T-helper 22 cell (primary cell): ENCODE data around the gene GOLGA3.
"Not testable (repeated sequence)": the region's sequence is repeated elsewhere in the genome, so short reads cannot be mapped to it uniquely, and the experiment has no call there.

Experiments
- DNase-seq: peaks from one replicate; pipeline ENCODE4 v3.0.0-alpha.2; 2020; ENCODE audit warnings: low read depth

The GOLGA3 gene

DNA sequence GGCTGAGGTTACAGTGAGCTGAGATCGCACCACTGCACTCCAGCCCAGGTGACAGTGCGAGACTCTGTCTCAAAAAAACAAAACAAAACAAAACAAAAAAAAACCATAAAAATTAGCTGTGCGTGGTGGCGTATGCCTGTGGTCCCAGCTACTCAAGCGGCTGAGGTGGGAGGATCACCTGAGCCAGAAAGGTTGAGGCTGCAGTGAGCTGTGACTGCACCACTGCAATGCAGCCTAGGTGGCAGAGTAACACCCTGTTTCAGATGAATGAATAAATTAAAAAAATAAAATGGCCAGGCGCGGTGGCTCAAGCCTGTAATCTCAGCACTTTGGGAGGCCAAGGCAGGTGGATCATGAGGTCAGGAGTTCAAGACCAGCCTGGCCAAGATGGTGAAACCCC is 75.0 kb downstream of the GOLGA3 start:
- DNase-seq, result not testable (repeated sequence)

DNA sequence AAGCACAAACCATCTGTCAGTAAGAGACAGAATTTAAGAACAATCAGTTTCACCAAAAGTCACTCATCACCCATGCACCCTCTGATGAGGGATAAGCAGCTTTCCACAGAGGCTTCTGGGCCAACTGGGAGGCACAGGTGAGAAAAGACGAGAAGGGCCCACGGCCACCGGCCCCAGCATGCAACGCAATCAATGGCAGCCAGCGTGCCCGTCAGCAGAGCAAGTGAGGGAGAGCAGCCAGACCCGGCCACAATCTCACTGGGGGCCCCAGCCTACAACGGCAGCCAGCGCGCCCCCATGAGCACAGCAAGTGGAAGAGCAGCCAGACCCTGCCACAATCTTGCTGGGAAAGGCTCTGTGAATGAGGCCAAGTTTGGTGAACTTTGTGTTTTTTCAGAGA is 80.3 kb downstream of the GOLGA3 start:
- no peak for DNase-seq

DNA sequence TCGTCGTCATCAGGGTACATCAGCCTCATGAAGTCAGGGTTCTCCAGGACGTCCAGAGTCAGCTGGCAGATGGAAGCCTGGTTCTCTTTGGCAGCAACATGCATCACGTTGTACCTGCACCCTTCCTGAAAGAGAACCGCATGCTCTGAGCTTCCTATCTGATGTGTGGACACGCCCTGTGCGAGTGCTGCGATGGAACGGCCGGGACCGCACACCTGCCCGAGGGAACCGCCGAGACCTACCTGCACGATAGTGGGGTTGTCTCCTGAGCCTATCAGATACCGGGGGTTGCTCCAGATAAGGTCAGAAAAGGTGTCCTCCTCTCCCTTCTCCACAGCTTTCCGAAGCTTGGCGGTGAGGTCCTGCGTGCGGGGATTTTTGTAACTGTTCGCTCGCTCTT is 80.8 kb downstream of the GOLGA3 start:
- no peak for DNase-seq

DNA sequence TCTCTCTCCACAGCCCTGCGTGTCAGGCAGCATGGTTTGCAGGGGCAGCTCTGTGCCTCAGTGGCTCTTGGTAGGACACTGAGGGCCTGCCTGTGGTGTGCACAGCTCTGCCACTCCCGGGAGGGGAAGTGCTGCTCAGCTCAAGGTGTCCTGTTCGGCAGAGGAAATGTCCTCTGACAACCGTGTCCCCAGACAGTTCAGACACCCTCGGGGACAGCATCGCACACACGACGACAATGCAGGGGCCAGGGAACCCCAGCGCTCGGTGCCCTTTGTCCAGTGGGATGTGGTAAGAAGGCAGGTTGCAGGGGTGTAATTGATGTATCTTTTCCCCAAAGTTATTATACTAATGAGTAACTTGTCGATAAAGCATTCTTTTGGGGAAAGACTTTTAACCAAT is 81.3 kb downstream of the GOLGA3 start:
- no peak for DNase-seq

DNA sequence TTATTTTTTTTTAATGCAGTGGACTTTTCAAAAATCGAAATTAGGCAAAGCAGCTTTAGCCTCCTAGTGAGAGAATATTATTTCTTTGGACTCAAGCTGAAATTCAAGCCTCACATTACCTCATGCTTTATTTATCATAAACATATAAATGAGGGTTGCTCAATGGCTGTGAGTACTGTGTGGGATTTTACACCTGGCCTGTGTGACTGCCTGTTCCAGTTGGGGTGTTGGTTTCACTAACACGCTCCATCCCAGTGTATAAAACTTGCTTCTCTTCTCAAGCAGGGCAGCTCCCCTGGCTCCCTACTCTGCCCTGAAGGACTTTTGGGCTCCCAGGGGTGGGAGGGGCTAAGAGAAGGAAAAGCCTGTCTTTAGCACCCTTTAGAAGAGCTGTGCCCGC is 82.1 kb downstream of the GOLGA3 start:
- DNase-seq, result no peak

DNA sequence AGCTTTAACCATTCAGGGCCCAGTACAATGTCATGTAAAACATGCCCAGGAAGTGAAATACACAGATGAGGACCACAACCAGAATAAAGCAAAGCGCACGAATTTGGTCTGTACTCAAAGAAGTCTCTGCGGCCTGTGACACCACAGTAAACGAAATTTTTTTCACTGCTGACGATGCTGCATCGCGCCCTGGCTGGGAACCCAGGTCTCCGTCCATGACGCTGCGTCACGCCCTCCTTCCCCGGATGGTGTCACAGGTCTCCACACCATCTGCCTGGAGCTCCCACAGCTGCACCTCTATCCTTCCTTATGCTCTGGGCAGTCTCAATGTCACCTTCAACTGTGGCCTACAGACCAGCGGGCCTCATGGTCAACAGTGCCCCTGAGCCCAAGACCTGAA is 84.8 kb downstream of the GOLGA3 start:
- DNase-seq, result no peak

DNA sequence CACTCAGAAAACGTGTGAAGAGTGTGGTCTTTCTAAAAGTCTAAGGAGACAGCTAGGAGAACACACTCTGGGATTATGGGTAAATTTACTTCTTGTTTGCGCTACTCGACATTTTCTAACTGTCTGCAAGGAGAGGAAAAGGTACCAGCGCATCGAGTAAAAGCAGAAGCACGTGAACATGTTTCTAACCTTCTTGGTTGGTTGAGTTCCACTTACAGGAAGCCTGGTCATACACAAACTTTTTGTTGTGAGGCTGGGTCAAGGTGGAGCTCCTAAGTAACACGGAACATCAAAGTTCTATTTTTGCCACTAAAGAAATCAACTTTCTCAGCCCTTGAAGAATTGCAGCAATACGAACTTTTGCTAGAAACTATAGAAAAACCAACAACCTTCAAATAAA is 87.0 kb downstream of the GOLGA3 start:
- DNase-seq, result no peak

DNA sequence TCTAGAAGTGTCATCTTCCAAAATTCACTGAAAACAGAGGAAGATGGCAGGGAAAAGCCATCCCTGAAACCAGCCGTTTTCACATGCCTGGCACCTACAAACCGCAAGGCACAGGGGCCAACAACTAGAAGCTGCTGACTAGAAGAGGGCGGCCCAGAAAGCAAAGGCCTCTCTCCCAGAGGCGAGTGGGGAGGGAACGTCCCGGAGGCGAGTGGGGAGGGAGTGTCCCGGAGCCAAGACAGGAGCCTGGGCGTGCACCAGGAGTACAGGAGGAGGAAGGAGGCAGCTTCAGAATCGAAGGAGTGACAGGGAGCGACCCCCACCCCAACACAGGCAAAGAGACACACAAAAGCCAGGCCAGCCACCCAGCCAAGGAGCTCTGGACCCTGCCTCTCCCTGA is 88.0 kb downstream of the GOLGA3 start:
- no peak for DNase-seq

DNA sequence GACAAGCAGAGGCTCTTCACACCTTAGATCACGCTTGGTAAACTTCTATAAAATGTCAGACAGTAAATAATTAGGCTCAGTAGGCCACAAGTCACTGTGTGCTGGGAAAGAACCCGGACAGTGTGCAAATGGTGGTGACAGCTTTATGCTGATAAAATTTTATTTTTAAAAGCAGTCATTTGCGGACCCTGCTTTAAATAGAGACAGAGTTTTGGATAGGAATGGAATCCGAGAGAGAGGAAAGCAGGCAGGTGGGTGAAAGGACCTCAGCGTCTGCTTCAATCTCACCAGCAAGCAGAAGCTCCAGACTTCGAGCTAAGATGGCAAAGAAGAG is 88.4 kb downstream of the GOLGA3 start:
- no peak for DNase-seq

DNA sequence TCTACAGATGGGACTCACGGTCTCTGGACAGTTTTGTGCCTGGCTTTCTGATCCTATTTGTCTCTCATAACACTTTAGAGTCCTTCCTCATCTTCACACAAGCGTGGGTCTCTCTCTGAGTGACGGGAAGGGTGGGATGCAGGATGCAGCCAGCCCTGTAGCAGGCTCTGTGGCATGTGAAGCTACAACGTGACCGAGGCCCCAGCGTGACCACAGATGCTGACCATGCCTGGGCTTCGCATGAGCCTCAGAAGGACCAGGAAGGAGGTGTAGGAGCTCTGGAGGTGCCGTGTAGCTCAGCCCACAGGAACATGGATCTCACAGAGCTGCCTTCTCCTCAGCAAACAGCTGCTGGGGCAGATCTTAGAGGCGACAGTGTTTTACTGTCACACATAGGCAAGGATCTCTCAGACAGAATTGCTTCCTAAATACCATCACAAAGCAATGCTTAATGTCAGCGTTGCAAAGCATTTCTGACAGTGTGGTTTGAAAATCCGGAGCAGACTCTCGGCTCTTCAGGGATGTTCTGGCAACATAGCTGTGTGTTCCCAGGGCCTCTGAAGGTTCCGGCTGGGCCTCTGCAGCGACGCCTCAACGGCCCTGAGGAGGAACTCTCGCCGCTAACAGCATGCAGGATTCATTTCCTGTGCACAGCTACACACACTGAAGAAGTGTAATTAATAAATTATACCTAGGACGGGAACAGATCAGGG is 88.9 kb downstream of the GOLGA3 start:
- no peak for DNase-seq

DNA sequence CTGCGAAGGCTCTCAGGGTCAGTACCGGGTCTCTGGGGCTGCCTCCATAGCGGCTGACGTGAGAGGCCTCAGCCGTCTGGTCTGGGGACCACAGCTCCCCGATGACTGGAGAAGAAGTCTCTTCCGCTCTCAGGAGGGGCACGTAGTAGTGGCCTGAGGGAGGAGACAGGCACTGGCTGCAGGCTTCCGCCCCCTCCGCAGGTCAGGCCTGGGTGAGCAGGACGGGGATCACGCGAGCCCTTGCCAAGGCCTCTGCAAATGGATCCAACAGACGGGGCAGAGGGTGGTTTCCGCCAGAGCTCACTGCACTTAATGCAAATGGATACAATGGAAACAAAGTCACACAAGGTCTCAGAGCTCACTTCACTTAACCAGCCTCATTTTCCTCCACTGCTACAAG is 91.8 kb downstream of the GOLGA3 start:
- DNase-seq, result no peak

DNA sequence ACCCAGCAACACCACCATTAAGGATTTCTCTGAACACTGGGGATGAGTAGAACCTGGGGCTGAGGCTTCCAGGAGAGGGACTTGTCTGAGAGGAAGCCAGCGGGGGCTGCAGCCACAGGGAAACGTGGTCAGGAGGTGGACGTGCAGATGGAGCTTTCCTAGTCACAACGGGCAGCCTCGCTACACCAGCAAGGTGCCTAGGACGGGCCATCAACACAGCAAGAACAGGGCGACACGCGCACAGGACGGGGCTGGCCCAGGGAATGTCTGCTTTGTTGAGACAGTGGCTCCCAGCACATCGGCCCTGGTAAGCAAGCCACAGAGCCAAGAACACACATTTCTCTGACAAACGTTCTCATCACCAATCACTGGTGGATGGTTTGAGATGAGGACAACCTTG is 92.3 kb downstream of the GOLGA3 start:
- DNase-seq, result no peak

DNA sequence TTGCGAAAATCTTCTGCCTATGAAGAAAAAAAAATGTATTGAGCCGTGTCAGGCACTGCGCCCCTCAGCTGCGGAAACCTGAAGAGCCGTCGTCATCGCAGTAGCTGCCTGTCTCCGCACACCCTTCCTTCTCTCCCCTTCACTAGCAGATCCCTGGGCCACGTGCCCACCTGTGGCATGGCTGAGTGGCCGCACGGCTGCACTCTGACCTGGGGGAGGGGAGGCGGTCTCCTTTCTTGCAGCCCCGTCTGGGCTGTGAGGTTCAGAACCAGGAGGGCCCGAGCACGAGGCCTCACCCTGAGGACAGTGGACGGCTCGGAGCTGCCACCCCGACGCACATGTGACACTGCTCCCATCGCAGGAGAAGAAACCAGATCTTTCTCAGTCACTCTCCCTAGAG is 93.2 kb downstream of the GOLGA3 start:
- no peak for DNase-seq

DNA sequence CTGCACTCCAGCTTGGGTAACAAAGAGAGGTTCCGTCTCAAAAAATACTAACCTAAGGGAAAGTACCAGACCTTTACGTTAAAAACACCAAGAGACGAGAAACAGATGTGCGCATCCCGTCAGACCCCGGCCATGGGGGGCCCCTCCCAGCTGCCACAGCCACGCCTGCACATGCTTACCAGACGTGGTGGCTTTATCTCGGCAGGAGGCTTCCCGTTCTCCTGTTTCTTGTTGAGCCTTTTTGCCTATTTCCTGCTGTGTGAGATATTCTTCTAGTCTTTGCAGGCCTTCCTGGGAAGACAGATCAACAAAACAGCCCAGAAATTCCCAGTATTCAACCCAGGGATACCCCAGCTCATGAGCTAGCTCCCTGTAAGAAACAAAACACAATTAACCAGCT is 94.5 kb downstream of the GOLGA3 start:
- no peak for DNase-seq

DNA sequence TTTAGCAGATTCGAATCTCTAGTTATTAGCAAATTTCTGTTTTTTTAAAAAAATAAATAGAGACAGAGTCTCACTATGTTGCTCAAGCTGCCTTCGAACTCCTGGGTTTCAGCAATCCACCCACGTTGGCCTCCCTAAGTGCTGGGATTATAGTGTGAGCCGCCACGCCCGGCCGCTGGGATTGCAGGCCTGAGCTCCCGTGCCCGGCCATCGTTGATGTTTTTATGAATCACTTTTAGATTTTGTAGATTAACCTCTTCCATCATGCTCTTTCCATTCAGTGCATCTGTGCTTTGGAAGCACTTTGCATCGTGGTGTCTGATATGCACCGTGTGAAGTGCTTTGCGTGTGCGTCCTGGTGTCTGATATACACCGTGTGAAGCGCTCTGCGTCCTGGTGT is 97.1 kb downstream of the GOLGA3 start:
- no peak for DNase-seq

DNA sequence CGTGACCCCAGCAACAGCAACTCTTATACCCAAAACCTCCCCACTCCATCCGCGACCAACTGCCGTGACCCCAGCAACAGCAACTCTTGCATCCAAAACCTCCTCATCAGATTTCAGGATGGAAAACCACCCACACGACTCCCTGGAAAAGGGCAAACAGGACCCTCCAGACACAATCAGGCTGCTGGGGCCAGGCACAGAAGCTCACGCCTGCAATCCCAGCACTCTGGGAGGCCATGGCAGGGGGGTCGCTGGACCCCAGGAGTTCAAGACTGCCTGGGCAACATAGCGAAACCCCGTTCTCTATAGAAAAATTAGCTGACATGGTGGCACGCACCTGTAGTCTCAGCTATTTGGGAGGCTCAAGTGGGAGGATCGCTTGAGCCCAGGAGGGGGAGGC is 98.3 kb downstream of the GOLGA3 start:
- DNase-seq, result no peak

DNA sequence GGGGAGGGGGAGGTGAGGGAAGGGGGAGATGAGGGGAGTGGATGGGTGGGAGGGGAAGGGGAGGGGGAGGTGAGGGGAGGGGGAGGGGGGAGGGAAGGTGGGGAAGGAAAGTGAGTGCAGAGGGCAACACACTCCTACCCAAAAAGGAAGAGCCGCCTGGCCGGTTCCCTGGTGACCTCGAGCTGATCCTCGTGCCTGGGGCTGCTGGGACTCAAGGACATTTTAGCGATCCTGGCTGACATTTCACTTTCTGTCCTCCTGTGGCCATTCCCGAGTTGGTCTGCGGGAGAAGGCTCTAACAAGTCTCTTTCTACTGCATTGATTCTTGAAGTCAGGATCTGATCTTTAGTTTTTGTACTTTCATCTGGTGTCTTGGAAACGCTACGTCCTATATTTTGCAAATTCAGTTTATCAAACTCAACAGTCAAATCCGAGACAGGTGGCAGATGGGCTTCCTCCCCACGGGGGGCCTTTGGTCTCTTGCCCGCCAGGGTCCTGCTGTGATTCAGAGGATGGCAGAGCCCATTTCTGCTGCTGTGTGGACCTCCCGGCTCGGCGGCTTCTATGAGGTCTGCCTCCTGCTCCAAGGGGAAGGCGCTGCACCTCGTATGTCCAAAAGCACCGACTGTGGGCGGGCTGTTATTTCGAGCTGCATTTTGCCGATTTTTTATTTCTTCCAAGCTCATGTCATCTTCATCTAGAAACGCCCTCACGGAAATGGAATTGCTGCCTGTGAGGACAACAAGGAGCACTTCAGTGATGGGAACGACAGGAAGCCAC is 98.9 kb downstream of the GOLGA3 start:
- DNase-seq, result no peak

DNA sequence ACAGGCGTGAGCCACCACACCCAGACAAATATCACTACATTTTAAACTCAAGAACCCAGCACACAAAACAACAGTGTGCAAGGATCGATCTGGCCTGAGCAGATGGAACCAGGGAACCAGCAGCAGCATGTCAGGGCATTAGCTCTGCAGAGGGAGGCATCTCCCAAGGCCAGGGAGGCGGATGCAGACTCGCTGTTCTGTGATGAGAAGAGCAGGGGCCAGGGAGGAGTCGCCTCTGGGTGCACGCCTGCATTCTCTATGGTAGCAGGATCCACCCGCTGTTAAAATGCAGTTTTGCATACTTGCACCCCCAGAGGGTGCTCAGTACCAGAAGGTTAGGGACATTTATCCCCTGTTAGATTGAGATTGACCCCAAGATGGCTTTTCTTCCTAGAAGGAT is 100.2 kb downstream of the GOLGA3 start:
- no peak for DNase-seq

DNA sequence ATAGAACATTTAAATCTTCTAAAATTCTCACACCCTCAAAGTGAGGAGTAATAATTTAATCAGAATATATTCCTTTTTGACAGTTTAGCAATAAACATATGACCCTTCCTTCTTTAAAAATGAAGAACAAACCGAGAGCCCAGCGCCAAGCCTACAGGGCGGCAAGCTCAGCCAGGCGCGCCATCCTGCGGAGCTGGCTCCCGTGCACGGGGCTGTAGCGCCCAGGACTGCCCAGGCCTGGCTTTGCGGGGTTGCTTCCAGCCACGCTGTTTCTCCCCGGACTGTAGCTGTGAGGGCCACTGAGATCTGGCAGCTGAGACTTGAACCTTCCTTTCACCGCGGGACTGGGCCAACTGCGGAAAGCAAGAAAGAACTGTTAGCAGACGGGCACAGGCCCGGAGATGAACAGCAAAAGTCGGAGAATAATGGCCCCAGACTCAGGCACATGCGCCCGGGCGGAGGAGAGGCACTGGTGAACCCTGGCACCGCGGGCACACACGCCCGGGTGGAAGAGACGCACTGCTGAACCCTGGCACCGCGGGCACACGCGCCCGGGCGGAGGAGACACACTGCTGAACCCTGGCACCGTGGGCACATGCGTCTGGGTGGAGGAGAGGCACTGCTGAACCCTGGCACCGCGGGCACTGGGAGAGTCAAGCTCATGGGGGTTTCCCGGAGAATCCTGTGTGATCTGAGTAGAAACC is 101.4 kb downstream of the GOLGA3 start:
- DNase-seq, result no peak

DNA sequence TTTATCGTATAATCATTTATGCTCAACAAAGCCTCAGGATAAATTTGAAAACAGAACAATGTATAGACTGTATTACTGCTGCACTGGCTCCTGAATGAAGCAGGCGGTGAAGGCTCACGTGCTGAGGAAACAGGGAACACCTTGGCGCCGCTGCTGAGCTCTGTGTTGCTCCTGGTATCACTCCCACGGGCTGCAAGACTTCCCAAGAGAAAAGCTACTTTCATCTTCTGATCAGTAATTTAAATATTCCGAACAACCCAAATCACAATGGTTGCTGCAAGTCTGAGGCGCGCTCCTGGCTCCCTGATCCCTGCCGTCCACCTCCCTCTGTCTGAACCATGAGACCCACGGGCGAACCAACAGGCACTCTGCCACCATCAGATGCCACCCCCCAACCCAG is 102.3 kb downstream of the GOLGA3 start:
- DNase-seq, result no peak

DNA sequence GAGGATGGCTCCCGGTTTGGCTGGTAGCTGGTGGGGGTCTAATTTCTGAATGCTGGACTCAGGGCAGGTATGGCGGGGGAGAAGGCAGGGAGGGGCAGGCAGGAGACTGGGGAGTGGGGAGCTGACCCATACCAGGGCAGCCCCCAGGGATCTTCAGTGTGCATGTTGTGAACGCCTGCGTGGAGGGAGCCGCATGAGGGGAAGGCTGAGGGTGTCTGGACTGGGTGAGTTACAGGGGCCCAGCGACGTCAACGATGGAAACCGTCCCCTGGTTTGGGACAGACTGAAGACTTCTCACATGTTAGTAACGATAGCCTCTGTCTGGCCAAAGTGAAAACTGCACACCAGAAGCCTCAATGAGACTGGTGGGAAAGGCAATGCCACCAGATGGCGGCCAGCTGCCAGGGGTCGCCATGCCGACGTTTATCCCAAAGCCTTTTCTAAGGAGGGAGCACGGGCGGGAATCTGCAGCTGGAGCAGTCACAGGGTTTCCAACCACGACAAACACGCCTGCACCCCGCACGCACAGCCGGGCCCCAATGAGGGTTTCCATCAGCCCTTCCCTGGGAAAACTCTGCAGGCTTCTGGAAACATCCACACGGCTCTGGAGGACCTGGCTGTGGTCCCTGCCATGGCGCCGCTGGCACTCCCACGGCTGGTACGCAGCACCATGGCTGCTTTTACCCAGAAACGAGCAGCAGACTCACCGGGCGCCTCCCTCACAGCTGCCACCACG is 104.0 kb downstream of the GOLGA3 start:
- no peak for DNase-seq

DNA sequence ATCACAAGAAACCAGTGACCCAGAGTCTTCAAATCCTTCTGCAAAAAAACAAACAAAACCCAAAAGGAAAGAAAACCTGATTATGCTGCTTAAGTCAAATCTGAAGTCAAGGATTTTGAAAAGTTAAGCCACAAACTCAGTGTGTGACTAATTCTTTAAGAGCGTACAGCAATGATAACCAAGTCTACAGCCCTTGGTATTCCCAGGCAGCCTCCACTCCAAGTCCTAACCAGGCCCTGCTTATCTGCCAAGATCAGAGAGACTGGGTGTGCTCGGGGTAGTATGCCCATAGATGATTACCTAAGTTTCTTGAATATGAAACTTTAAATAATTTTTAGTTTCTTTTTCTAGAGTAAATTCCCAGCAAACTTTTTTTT is 104.9 kb downstream of the GOLGA3 start:
- DNase-seq, result no peak
